ENCODE data around the gene DGKI.

Gene DGKI

DNA sequence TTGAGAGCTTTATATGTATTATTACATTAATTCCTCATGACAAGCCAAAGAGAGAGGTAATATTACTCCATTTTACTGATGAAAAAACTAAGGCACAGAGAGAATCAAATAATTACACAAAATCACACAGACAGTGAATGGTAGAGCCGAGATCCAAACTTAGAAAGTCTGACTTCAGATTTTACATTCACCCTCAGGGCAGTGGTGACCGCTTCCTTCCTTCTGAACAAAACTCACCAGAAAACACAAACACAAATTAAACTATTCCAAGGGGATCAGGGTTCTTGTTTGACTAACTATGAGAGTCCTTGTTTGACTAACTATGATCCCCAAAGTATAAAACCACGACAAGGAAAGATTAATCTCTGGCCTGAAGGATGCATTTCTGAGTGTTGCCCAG lies 435.3 kb downstream of the DGKI start:
- Mint-ChIP-seq H3K27ac (no peak overlapping the region), H3K27me3 (no peaks in the 10 kb centered on the region), H3K36me3 (no peaks in the 10 kb centered on the region), H3K4me3 (no peak overlapping the region), H3K9me3 (peaks cover 2% of the 10 kb centered on the region), H3K4me1 (no peaks in the 10 kb centered on the region)
- no peak for DNase-seq
- CTCF ChIA-PET, result no interaction called here

DNA sequence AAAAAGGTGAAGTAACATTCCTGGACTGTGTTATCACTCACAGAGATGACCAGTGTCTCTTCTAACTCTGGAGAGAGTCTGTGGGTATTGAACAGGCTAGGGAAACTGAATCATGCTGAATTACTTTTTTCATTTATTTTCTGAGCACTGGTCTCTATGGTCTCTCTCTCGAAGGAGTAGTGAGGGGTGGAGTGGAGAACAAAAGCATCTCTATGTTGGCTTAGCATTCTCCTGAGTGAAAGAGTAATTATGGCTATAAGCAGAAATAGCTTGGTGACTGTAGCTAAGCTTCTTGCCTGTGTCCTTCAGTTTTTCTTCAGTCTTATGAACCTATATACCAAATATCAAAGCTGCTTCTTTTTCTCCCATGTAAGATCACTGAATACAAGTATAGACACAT lies 438.6 kb downstream of the DGKI start:
- Mint-ChIP-seq H3K27ac (no peak overlapping the region), H3K4me3 (no peak overlapping the region), H3K27me3 (no peaks in the 10 kb centered on the region), H3K36me3 (no peaks in the 10 kb centered on the region), H3K9me3 (no peaks in the 10 kb centered on the region), H3K4me1 (no peaks in the 10 kb centered on the region)
- no peak for DNase-seq
- CTCF ChIA-PET, result no interaction called here

DNA sequence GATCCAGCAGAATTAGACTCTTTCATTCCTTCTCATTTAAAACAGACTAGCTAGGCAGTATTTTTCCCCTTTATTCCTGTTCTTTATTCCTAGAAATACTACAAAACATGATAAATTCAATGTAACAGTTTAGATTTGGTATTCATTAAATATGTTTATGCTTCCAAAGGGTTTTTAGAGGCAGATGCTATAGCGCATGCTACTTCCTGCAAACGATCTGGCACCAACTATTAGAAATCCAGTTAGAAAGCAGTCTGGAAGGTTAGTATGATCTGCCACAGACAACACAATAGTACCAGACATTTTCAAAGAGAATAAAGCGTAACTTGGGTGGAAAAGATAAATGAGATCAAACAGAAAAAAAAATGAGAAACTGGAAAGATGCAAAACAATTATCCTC lies 439.7 kb downstream of the DGKI start:
- no peak for DNase-seq
- Mint-ChIP-seq H3K4me3 (no peak overlapping the region), H3K36me3 (no peaks in the 10 kb centered on the region), H3K4me1 (no peaks in the 10 kb centered on the region), H3K27me3 (no peaks in the 10 kb centered on the region), H3K27ac (no peak overlapping the region), H3K9me3 (no peaks in the 10 kb centered on the region)
- CTCF ChIA-PET, result no interaction called here

DNA sequence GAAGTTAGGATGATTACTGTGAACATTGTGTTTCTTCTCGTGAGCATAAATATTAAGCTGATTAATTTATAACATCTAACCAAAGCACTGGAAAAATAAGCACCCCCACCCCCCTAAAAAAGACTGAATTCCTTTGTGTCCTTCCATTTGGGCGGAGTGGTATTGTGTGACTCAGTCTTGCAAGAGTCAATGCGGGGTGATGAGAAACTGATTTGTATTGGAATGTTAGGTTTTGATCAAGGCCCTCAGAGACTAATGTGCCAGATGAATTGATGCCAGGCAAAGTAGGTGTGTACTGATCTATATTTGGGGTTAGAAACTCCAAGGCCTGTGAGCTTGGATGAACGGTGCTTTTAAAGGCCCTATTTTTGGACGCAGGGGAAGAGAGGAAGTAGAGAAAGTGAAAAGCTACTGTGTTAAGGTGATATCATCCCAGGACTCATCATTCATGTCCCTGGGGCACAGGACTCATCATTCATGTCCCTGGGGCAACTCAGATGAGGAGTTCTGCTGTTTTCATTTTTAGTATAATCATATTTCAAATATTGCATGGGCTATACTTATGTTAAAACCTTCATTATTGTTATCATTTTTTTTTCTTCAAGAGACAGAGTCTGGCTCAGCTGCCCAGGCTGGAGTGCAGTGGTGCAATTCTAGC lies 442.0 kb downstream of the DGKI start:
- H3K36me3 Mint-ChIP-seq, result no peaks in the 10 kb centered on the region

DNA sequence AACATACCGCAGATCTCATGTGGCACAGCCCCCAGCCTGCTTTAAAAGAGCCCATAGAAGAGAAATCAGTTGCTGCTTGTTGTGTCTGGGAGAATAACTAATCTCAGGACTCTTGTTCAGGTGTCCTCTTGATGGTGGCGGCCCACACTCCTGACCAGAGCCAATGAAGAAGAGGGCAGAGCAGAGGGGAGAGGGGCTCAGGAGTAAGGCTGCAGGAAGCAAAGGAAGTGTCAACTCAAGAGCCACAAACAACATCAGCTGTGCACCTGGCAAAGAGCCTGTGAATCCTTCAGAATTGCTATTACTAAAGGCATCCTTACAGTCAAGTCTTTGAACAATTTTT lies 443.4 kb downstream of the DGKI start:
- Mint-ChIP-seq H3K27ac (no peak overlapping the region), H3K36me3 (no peaks in the 10 kb centered on the region), H3K4me1 (no peaks in the 10 kb centered on the region), H3K9me3 (no peaks in the 10 kb centered on the region), H3K27me3 (no peaks in the 10 kb centered on the region), H3K4me3 (no peak overlapping the region)
- no peak for DNase-seq
- CTCF ChIA-PET, result no interaction called here

More for the DNA sequence above, 442.0 kb downstream of the DGKI start:
- CTCF ChIA-PET, result no interaction called here
- Mint-ChIP-seq H3K4me3 (no peak overlapping the region), H3K4me1 (no peaks in the 10 kb centered on the region), H3K9me3 (no peaks in the 10 kb centered on the region), H3K27me3 (no peaks in the 10 kb centered on the region), H3K27ac (no peak overlapping the region)
- no peak for DNase-seq

DNA sequence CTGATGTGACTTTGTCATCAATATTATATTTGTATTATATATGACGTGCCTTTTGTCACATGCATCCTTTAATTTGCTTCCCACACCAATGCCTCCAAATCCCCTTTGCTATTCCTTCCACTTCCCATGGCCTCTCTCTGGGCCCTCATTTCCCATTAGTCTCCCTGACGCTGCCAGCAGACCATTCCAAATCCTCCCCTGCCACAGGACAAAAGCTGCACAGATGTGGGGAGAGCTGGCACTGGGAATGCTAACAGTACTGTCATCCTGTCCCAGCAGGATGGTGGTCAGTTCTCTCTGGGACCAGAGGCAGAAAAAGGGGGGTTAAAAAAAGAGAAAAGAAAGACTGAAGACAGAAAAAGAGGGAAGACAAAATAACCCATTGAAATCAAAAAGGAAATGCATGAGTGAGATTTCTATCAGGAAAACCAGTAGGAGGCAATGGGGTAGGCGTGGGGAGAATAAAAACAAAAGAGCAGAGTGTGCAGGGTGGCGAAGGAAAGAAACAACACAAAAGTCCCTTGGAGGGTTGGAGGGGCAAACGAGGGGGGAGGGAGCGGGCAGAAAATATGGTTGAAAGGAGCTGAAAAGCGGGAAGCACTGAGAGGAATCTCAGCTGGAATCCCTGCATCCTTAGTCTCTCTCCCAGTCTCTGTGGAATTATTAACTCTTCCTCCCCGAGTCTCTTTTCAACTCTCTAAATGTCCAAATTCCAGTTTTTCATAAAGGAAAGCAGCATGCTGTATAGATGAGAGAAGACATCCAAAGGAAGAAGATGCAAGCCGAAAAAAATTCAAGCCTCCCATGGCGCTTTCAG lies 444.0 kb downstream of the DGKI start:
- H3K4me1 Mint-ChIP-seq, result no peaks in the 10 kb centered on the region
- H3K27me3 Mint-ChIP-seq, result no peaks in the 10 kb centered on the region
- H3K9me3 Mint-ChIP-seq, result no peaks in the 10 kb centered on the region
- no peak overlapping the region for H3K27ac Mint-ChIP-seq
- H3K4me3 Mint-ChIP-seq, result no peak overlapping the region
- H3K36me3 Mint-ChIP-seq, result no peaks in the 10 kb centered on the region
- CTCF ChIA-PET, result no interaction called here
- DNase-seq, result no peak

DNA sequence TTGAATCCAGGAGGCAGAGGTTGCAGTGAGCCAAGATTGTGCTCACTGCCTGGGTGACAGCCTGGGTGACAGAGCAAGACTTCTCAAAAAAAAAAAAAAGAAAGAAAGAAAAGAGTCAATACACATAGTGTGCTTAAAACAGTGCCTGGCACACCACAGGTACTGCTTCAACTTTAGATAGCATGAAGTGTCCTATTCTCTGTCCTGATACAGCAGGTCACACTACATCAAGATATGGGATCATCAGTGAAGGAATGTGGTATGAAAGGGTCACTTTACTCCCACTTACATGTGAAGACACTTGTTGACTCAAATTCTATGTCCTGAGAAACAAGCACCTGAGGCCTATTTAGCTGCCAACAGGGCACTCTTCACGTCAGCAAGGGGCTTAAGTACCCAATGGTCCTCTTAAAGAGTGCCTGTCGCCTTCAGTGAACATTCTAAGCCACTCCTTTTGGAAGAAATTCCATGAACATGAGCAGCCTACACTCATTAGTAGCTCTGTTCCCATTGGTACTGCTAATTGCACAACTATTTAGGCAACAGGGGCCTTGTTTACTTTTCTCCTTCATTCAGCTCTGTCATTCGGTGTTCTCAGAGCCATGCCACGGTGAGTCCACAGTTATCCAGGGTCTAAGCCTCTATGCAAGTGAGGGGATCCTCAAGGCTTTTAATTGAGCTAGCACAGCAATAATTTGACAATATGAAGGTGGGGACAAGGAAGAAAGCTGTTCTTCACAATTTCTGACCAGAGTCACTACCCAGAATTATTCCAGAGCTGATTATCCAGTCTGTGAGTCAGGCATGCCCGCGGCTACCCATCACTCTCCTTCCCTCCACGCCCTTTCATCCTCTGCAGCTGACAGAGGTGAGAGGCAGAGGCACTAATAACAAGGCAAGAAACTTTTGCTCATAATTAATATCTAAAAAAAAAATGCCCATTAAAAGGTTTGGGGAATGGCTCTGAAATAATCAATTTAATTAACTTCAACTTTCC lies 446.6 kb downstream of the DGKI start:
- CTCF ChIA-PET, result no interaction called here
- peaks cover 2% of the 10 kb centered on the region for H3K9me3 Mint-ChIP-seq
- no peak overlapping the region for H3K4me3 Mint-ChIP-seq
- no peak overlapping the region for H3K27ac Mint-ChIP-seq
- DNase-seq, result no peak
- H3K36me3 Mint-ChIP-seq, result no peaks in the 10 kb centered on the region
- no peaks in the 10 kb centered on the region for H3K27me3 Mint-ChIP-seq
- H3K4me1 Mint-ChIP-seq, result no peaks in the 10 kb centered on the region

DNA sequence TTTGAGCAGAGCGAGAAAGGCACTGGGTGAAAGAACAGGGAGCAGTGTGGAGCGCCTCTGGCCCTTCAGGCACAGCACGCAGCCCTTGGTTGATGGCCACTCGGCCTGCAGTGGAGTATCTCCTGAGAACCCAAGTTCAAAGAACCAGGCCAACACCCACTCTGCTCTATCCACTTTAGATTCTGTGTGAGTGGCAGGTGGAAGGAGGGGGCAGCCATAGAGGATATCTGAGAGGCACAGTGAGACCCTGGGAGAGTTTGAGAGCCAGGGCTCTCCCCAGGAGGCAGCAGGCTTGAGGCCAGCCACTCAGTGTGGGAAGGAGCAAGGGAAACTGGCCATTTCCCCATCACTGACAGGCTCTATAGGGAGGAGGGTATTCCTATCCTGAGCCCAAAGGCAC lies 450.7 kb downstream of the DGKI start:
- Mint-ChIP-seq H3K27me3 (no peaks in the 10 kb centered on the region), H3K36me3 (no peaks in the 10 kb centered on the region), H3K4me1 (no peaks in the 10 kb centered on the region), H3K9me3 (peaks cover 2% of the 10 kb centered on the region), H3K27ac (no peak overlapping the region), H3K4me3 (no peak overlapping the region)
- DNase-seq, result no peak
- CTCF ChIA-PET, result no interaction called here

DNA sequence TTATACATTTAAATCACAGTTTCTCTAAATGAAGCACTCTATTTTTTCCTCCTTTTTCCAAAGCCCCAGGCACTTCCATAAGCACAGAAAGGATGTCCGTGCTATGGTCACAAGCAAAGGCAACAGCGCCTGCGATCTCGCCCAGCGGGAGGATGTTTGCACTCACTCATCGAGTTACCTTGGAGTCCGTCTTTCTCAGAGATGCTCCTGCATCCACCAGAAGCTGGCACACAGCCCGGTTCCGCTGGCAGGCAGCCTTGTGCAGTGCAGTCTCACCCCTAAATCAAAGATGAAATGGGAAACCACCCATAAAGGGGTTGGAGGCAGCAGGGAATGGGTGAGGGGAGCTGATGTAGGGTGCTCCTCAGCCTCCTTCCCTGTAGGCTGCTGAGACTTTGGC lies 451.4 kb downstream of the DGKI start:
- Mint-ChIP-seq H3K36me3 (no peaks in the 10 kb centered on the region), H3K4me1 (no peaks in the 10 kb centered on the region), H3K27ac (no peak overlapping the region), H3K27me3 (no peaks in the 10 kb centered on the region), H3K9me3 (peaks cover 2% of the 10 kb centered on the region), H3K4me3 (no peak overlapping the region)
- CTCF ChIA-PET, result no interaction called here
- DNase-seq, result no peak

DNA sequence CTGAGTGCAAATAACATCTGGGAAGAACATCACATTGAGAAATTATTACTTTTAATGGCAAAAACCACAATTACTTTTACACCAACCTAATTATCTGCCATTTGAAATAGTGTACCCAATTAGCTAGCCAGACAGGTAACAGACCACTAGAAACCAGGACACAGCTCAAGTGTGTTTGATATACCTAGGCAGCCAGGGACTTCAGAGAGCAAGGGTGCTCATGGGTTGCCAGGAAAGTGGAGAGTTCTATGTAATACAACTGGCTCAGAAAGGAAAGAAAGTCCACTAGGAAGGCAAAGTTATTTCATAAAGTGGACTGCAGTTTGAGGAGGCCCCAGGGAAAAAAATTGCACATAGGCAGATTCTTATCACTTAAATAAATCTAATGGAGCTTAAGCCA lies 453.2 kb downstream of the DGKI start:
- Mint-ChIP-seq H3K36me3 (no peaks in the 10 kb centered on the region), H3K9me3 (peaks cover 2% of the 10 kb centered on the region), H3K4me1 (no peaks in the 10 kb centered on the region), H3K4me3 (no peak overlapping the region), H3K27ac (no peak overlapping the region), H3K27me3 (no peaks in the 10 kb centered on the region)
- DNase-seq, result no peak
- CTCF ChIA-PET, result no interaction called here

DNA sequence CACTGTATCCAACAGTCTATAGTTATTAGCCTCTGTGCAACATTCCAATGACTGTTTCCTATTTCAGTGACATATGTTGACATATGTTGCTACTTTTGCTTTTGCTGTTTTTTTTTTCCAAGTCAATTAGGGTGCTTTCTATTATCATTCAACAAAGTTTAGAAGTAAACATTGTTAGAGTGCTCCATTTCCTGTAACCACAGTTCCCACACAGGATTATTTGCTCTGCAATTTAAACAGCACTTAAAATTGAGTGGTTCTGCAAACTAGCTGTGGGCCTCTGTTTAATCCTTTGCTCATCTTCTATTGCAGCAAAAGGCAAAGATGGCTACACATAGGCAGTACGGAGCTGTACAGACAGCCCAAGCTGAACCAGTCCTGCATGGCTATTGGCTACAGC lies 456.7 kb downstream of the DGKI start:
- no peak overlapping the region for H3K4me3 Mint-ChIP-seq
- no peak for DNase-seq
- no peaks in the 10 kb centered on the region for H3K9me3 Mint-ChIP-seq
- CTCF ChIA-PET, result no interaction called here
- no peaks in the 10 kb centered on the region for H3K4me1 Mint-ChIP-seq
- no peaks in the 10 kb centered on the region for H3K36me3 Mint-ChIP-seq
- H3K27ac Mint-ChIP-seq, result no peak overlapping the region
- H3K27me3 Mint-ChIP-seq, result no peaks in the 10 kb centered on the region

DNA sequence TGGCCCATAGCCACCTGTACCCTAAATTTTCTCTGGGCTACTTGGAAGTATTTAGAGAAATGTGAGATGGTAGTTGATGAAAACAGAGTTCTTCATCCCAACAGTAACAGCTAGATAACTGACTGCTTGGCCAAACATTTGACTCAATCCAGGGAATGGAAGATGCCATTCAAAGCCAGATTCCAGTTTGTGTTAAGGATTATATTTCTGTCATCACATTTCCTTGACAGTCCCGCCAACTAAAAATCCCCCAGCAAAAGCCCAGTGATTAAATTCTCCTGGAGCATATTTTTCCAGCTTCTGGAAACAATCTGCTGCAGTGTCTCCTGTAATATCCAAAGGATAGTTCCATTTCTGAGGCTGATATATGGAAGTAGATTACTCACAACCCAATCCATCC lies 457.9 kb downstream of the DGKI start:
- Mint-ChIP-seq H3K27ac (no peak overlapping the region), H3K27me3 (no peaks in the 10 kb centered on the region), H3K36me3 (no peaks in the 10 kb centered on the region), H3K9me3 (no peaks in the 10 kb centered on the region), H3K4me3 (no peak overlapping the region), H3K4me1 (no peaks in the 10 kb centered on the region)
- no peak for DNase-seq
- CTCF ChIA-PET, result no interaction called here

DNA sequence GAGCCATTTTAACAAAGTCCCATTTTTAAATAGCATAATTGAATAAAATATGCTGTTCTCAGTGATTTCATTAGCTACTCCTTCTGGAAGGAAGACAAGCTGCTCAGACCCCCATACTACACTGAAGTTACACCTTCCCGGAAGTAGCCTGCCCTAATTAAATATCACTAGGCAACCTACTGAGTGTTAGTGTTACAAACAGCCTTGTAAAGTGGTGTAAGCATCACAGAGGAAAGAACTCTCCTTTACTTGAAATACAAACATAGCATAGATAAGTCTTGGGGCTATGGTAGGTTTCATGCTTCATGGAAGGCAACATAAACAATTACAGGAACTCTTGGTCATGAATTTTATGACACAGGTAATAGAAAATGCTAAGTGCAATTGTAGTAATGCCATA lies 459.8 kb downstream of the DGKI start:
- Mint-ChIP-seq H3K4me3 (no peak overlapping the region), H3K9me3 (no peaks in the 10 kb centered on the region), H3K36me3 (no peaks in the 10 kb centered on the region), H3K27me3 (no peaks in the 10 kb centered on the region), H3K4me1 (no peaks in the 10 kb centered on the region), H3K27ac (no peak overlapping the region)
- DNase-seq, result no peak
- CTCF ChIA-PET, result no interaction called here

DNA sequence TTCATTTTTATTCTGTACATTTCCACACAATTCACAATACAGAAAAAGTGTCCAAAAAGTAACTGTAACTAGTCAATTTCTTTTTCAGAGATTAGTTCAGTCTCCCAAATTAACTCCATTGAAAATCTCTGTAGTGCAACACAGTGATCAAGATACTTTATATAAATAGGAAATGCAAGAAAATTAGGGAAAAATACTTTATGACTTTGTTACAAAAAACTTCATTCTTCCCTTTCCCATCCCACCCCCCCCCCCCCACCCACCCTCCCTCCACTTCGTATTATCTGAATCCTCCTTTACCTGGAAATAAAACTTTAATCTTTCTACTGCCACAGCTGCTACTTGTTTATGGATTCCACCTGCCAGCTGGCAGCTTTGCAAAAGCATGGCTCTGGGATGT lies 465.7 kb downstream of the DGKI start:
- no peak overlapping the region for H3K27ac Mint-ChIP-seq
- no peaks in the 10 kb centered on the region for H3K9me3 Mint-ChIP-seq

DNA sequence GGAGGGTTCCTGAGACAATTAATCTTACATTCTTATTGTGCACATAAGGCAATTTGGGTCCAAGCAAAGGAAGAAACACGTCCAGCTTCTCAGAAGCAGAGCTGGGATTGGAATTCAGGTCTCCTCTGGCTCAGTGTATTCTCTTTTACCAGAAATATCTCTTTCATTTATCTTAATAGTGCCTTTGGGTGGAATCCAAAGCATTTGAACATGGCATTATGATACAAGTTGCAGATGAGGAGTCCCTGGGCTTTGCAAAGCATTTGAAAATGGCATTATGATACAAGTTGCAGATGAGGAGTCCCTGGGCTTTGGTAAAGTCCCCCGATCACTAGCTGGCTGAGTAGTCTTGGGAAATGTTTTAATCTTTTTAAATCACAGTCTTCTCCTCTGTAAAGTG lies 473.3 kb downstream of the DGKI start:
- Mint-ChIP-seq H3K36me3 (no peaks in the 10 kb centered on the region), H3K9me3 (no peaks in the 10 kb centered on the region), H3K4me1 (no peaks in the 10 kb centered on the region), H3K4me3 (no peak overlapping the region), H3K27ac (no peak overlapping the region), H3K27me3 (no peaks in the 10 kb centered on the region)
- CTCF ChIA-PET, result no interaction called here
- DNase-seq, result no peak

More for the DNA sequence above, 465.7 kb downstream of the DGKI start:
- no peaks in the 10 kb centered on the region for H3K27me3 Mint-ChIP-seq
- no peak overlapping the region for H3K4me3 Mint-ChIP-seq
- H3K4me1 Mint-ChIP-seq, result no peaks in the 10 kb centered on the region
- H3K36me3 Mint-ChIP-seq, result no peaks in the 10 kb centered on the region
- no peak for DNase-seq
- CTCF ChIA-PET, result no interaction called here
